GM19099 (cell line): ENCODE measurements around the gene CNDP1.

ENCODE experiments used
- POLR2A ChIP-seq: IDR thresholded peaks from 3 replicates; pipeline ENCODE4 v1.6.1; 2011; ENCODE audit warnings: low read depth; ENCODE audit not compliant: insufficient read length; ENCODE audit errors: extremely low read depth

Gene CNDP1

GRCh38 chr18:74632351-74632679 is 98.0 kb downstream of the CNDP1 start:
- no peak for TF ChIP-seq POLR2A

GRCh38 chr18:74632856-74633255 is 98.6 kb downstream of the CNDP1 start:
- no peak for TF ChIP-seq POLR2A

GRCh38 chr18:74633652-74634352 is 99.5 kb downstream of the CNDP1 start:
- TF ChIP-seq POLR2A = no peak

- TF ChIP-seq POLR2A = no peak
Measured at GRCh38 chr18:74635224-74635975, 101.1 kb downstream of the CNDP1 start.
